ENCODE results near the gene DEDD2.
"Not testable (repeated sequence)": the region's sequence is repeated elsewhere in the genome, so short reads cannot be mapped to it uniquely, and the experiment has no call there.

The DEDD2 gene

GRCh38 chr19:42217520-42218437 lies at the start of gene DEDD2:
Gene DEDD2 (minus strand): TSS chr19:42217677. CDS start chr19:42217007, 670 bp downstream.
- peak; percentile 96 for DNase-seq (ENCODE audit: low read depth, low spot score)
- in situ Hi-C loops (cut with HindIII; ENCODE audit: low sequenced_read_pairs), result no loop called here
- peak within 1 kb of the TSS; percentile 97 for H3K4me3 ChIP-seq (ENCODE audit: low read depth, low read length)
- no peak for TF ChIP-seq CTCF (IDR thresholded peaks at IDR 0.05; ENCODE audit: low read depth, low read length)

GRCh38 chr19:42266928-42267603 lies 49.6 kb upstream of the DEDD2 start:
- DNase-seq (ENCODE audit: low read depth, low spot score); in situ Hi-C loops (cut with HindIII; ENCODE audit: low sequenced_read_pairs); H3K4me3 ChIP-seq (ENCODE audit: low read depth, low read length): not testable (repeated sequence)

- in situ Hi-C loops (cut with HindIII; ENCODE audit: low sequenced_read_pairs); DNase-seq (ENCODE audit: low read depth, low spot score): not testable (repeated sequence)
These were observed 48.6 kb upstream of the DEDD2 start for GRCh38 chr19:42266105-42266504.

GRCh38 chr19:42261763-42262162 lies 44.3 kb upstream of the DEDD2 start:
- no peak for DNase-seq (ENCODE audit: low read depth, low spot score)
- no peak overlapping the region for H3K4me3 ChIP-seq (ENCODE audit: low read depth, low read length)
- TF ChIP-seq CTCF (IDR thresholded peaks at IDR 0.05; ENCODE audit: low read depth, low read length), result no peak
- in situ Hi-C loops (cut with HindIII; ENCODE audit: low sequenced_read_pairs), result no loop called here

More at GRCh38 chr19:42266105-42266504, 48.6 kb upstream of the DEDD2 start:
- not testable (repeated sequence) for H3K4me3 ChIP-seq (ENCODE audit: low read depth, low read length)

- H3K4me3 ChIP-seq (ENCODE audit: low read depth, low read length); DNase-seq (ENCODE audit: low read depth, low spot score); in situ Hi-C loops (cut with HindIII; ENCODE audit: low sequenced_read_pairs): not testable (repeated sequence)
These were observed 40.4 kb upstream of the DEDD2 start for GRCh38 chr19:42257842-42258241.

GRCh38 chr19:42255766-42256745 lies 38.6 kb upstream of the DEDD2 start:
- no peak for TF ChIP-seq CTCF (IDR thresholded peaks at IDR 0.05; ENCODE audit: low read depth, low read length)
- peak overlapping the region; percentile 53 for H3K4me3 ChIP-seq (ENCODE audit: low read depth, low read length)
- in situ Hi-C loops (cut with HindIII; ENCODE audit: low sequenced_read_pairs), result no loop called here
- peak; percentile 54 for DNase-seq (ENCODE audit: low read depth, low spot score)

- no peak for TF ChIP-seq CTCF (IDR thresholded peaks at IDR 0.05; ENCODE audit: low read depth, low read length)
- H3K4me3 ChIP-seq (ENCODE audit: low read depth, low read length), result peak within 1 kb of the TSS; percentile 98
- peak; percentile 92 for DNase-seq (ENCODE audit: low read depth, low spot score)
- in situ Hi-C loops (cut with HindIII; ENCODE audit: low sequenced_read_pairs), result no loop called here
These were observed 37.6 kb upstream of the DEDD2 start, which contains the start of gene ERF for GRCh38 chr19:42254850-42255765. Gene ERF (minus strand): TSS chr19:42255128. CDS start chr19:42254999, 129 bp downstream.
